Stimulated activated CD4-positive, alpha-beta T cell treated with anti-CD3 and anti-CD28 coated beads, Interleukin-1b, Interleukin-23, amount 100 ng/mL, for 1 hour (primary cell): Measurements from ENCODE around the gene OTOF.

ENCODE experiments used
- DNase-seq, 2 donors: peaks; one replicate each; pipeline ENCODE4 v3.0.0-alpha.2; 2020; ENCODE audit warnings: low read depth in 2 of 2

OTOF gene

GRCh38 chr2:26500406-26500805 lies 22.5 kb upstream of the OTOF start:
- DNase-seq, result no peak

GRCh38 chr2:26495705-26496297 lies 17.9 kb upstream of the OTOF start:
- DNase-seq, result no peak

GRCh38 chr2:26494891-26495290 lies 17.0 kb upstream of the OTOF start:
- DNase-seq, result no peak

- DNase-seq, result no peak
These were observed 16.3 kb upstream of the OTOF start for GRCh38 chr2:26494199-26494598.

- no peak for DNase-seq
These were observed 15.6 kb upstream of the OTOF start for GRCh38 chr2:26493566-26493965.

- no peak for DNase-seq
These were observed 15.0 kb upstream of the OTOF start for GRCh38 chr2:26492749-26493515.

GRCh38 chr2:26491563-26492167 lies 13.7 kb upstream of the OTOF start:
- no peak for DNase-seq

GRCh38 chr2:26489213-26489850 lies 11.4 kb upstream of the OTOF start:
- DNase-seq, result no peak

- no peak for DNase-seq
These were observed 10.7 kb upstream of the OTOF start for GRCh38 chr2:26488463-26489212.

- no peak for DNase-seq
These were observed 9.3 kb upstream of the OTOF start for GRCh38 chr2:26487192-26487591.

- DNase-seq, result no peak
These were observed 8.9 kb upstream of the OTOF start for GRCh38 chr2:26486789-26487188.

GRCh38 chr2:26485725-26486418 lies 7.9 kb upstream of the OTOF start:
- DNase-seq, result no peak

GRCh38 chr2:26485099-26485498 lies 7.2 kb upstream of the OTOF start:
- DNase-seq, result no peak

GRCh38 chr2:26484579-26484978 lies 6.7 kb upstream of the OTOF start:
- DNase-seq, result no peak

GRCh38 chr2:26483957-26484565 lies 6.1 kb upstream of the OTOF start:
- DNase-seq, result no peak

- DNase-seq, result no peak
These were observed 5.6 kb upstream of the OTOF start for GRCh38 chr2:26483516-26483915.

GRCh38 chr2:26483027-26483326 lies 5.1 kb upstream of the OTOF start:
- no peak for DNase-seq

- DNase-seq, result no peak
These were observed 4.5 kb upstream of the OTOF start for GRCh38 chr2:26482211-26483026.

- no peak for DNase-seq
These were observed 3.8 kb upstream of the OTOF start for GRCh38 chr2:26481706-26482105.
